ENCODE measurements around the gene FAM107B. TPM values are rescaled to one million over a fixed set of nuclear protein-coding genes. Genes with fewer than 3 reads are reported as not detected.

FAM107B gene
- total RNA-seq, 4 donors from 2014 or later, result 19.5 to 35.2 (median 25.6) TPM

- 83% methylated on average over 8 of the region's 8 CpGs for WGBS
- Histone ChIP-seq H3K4me3 (no peak overlapping the region), H3K9me3 (no peaks in the 10 kb centered on the region), H3K27me3 (no peaks in the 10 kb centered on the region), H3K36me3 (no peaks in the 10 kb centered on the region), H3K4me1 (no peaks in the 10 kb centered on the region), H3K27ac (no peak overlapping the region)
- no peak for DNase-seq (ENCODE audit: low spot score in 2 of 2)
- TF ChIP-seq POLR2AphosphoS5 (IDR thresholded peaks at IDR 0.05) (no peak), CTCF (IDR thresholded peaks at IDR 0.05) (no peak), EP300 (IDR thresholded peaks at IDR 0.05) (no peak), POLR2A (IDR thresholded peaks at IDR 0.05) (no peak)
Observed at GRCh38 chr10:14624600-14624999, 150.1 kb downstream of the FAM107B start.

GRCh38 chr10:14623931-14624330 is 150.8 kb downstream of the FAM107B start:
- WGBS, result 91% methylated on average over 3 of the region's 3 CpGs
- Histone ChIP-seq H3K27ac (no peak overlapping the region), H3K4me1 (no peaks in the 10 kb centered on the region), H3K9me3 (no peaks in the 10 kb centered on the region), H3K36me3 (no peaks in the 10 kb centered on the region), H3K4me3 (no peak overlapping the region), H3K27me3 (no peaks in the 10 kb centered on the region)
- no peak for DNase-seq (ENCODE audit: low spot score in 2 of 2)
- TF ChIP-seq POLR2A (IDR thresholded peaks at IDR 0.05), result no peak
- TF ChIP-seq POLR2AphosphoS5 (IDR thresholded peaks at IDR 0.05), result no peak
- no peak for TF ChIP-seq CTCF (IDR thresholded peaks at IDR 0.05)
- no peak for TF ChIP-seq EP300 (IDR thresholded peaks at IDR 0.05)

- peaks cover 9% of the 10 kb centered on the region for H3K4me1 ChIP-seq
- no peak for TF ChIP-seq EP300 (IDR thresholded peaks at IDR 0.05)
- no peak for TF ChIP-seq POLR2A (IDR thresholded peaks at IDR 0.05)
- TF ChIP-seq POLR2AphosphoS5 (IDR thresholded peaks at IDR 0.05), result no peak
- TF ChIP-seq CTCF (IDR thresholded peaks at IDR 0.05), result no peak
- H3K36me3 ChIP-seq, result no peaks in the 10 kb centered on the region
- DNase-seq (ENCODE audit: low spot score in 2 of 2), result no peak
- H3K27me3 ChIP-seq, result no peaks in the 10 kb centered on the region
- H3K27ac ChIP-seq, result no peak overlapping the region
- 35% methylated on average over 1 of the region's 1 CpG for WGBS
- H3K4me3 ChIP-seq, result no peak overlapping the region
- H3K9me3 ChIP-seq, result no peaks in the 10 kb centered on the region
Observed at GRCh38 chr10:14621037-14621436, 153.7 kb downstream of the FAM107B start.

- no peak overlapping the region for H3K4me3 ChIP-seq
- peaks cover 9% of the 10 kb centered on the region for H3K4me1 ChIP-seq
- DNase-seq (ENCODE audit: low spot score in 2 of 2), result no peak
- WGBS, result 80% methylated on average over 7 of the region's 7 CpGs
- H3K27me3 ChIP-seq, result no peaks in the 10 kb centered on the region
- no peaks in the 10 kb centered on the region for H3K9me3 ChIP-seq
- no peaks in the 10 kb centered on the region for H3K36me3 ChIP-seq
- TF ChIP-seq POLR2A (IDR thresholded peaks at IDR 0.05), result no peak
- TF ChIP-seq EP300 (IDR thresholded peaks at IDR 0.05), result no peak
- no peak for TF ChIP-seq CTCF (IDR thresholded peaks at IDR 0.05)
- TF ChIP-seq POLR2AphosphoS5 (IDR thresholded peaks at IDR 0.05), result no peak
- H3K27ac ChIP-seq, result no peak overlapping the region
Observed at GRCh38 chr10:14618674-14619073, 156.0 kb downstream of the FAM107B start.

- Histone ChIP-seq H3K4me1 (peaks cover 9% of the 10 kb centered on the region), H3K4me3 (no peak overlapping the region), H3K36me3 (no peaks in the 10 kb centered on the region), H3K9me3 (no peaks in the 10 kb centered on the region), H3K27ac (no peak overlapping the region), H3K27me3 (no peaks in the 10 kb centered on the region)
- no peak for DNase-seq (ENCODE audit: low spot score in 2 of 2)
- WGBS, result 94% methylated on average over 4 of the region's 4 CpGs
- TF ChIP-seq CTCF (IDR thresholded peaks at IDR 0.05), result no peak
- TF ChIP-seq POLR2AphosphoS5 (IDR thresholded peaks at IDR 0.05), result no peak
- no peak for TF ChIP-seq EP300 (IDR thresholded peaks at IDR 0.05)
- TF ChIP-seq POLR2A (IDR thresholded peaks at IDR 0.05), result no peak
Observed at GRCh38 chr10:14617852-14618251, 156.8 kb downstream of the FAM107B start.

Measured in suprapubic skin (tissue), 4 donors.